T-helper 9 cell (primary cell): ENCODE results near the gene CDK9.
A peak's percentile ranks its signal among the peaks of the same experiment; 100 is the strongest.
"Not testable (repeated sequence)": the region's sequence is repeated elsewhere in the genome, so short reads cannot be mapped to it uniquely, and the experiment has no call there.

Source experiments
- DNase-seq: peaks from one replicate; pipeline ENCODE4 v3.0.0-alpha.2; 2020

Gene CDK9

GRCh38 chr9:127780909-127781308 lies 4.9 kb upstream of the CDK9 start:
- not testable (repeated sequence) for DNase-seq

- DNase-seq: no peak
These were observed 4.0 kb upstream of the CDK9 start for GRCh38 chr9:127781806-127782205.

- DNase-seq: peak; percentile 66
These were observed 2.5 kb upstream of the CDK9 start for GRCh38 chr9:127783111-127784008.

GRCh38 chr9:127785023-127785932 lies 556 bp upstream of the CDK9 start:
- DNase-seq: peak; percentile 85

- no peak for DNase-seq
These were observed 905 bp downstream of the CDK9 start for GRCh38 chr9:127786773-127787104.

GRCh38 chr9:127788337-127789011 lies 2.6 kb downstream of the CDK9 start:
- no peak for DNase-seq

GRCh38 chr9:127789179-127789578 lies 3.3 kb downstream of the CDK9 start:
- no peak for DNase-seq

- no peak for DNase-seq
These were observed 4.4 kb downstream of the CDK9 start for GRCh38 chr9:127790094-127790855.

- DNase-seq: no peak
These were observed 5.3 kb downstream of the CDK9 start for GRCh38 chr9:127791085-127791484.

GRCh38 chr9:127792417-127793031 lies 6.7 kb downstream of the CDK9 start:
- DNase-seq: no peak

- DNase-seq: no peak
These were observed 7.4 kb downstream of the CDK9 start for GRCh38 chr9:127793093-127793708.

GRCh38 chr9:127794001-127794791 lies 8.4 kb downstream of the CDK9 start:
- no peak for DNase-seq

GRCh38 chr9:127796225-127796813 lies 10.5 kb downstream of the CDK9 start:
- DNase-seq: no peak

GRCh38 chr9:127796852-127797370 lies 11.1 kb downstream of the CDK9 start:
- no peak for DNase-seq

- no peak for DNase-seq
These were observed 16.2 kb downstream of the CDK9 start for GRCh38 chr9:127801955-127802575.

- DNase-seq: peak; percentile 79
These were observed 17.0 kb downstream of the CDK9 start, which contains the start of gene FPGS for GRCh38 chr9:127802576-127803443. TSS of gene FPGS (plus strand) at chr9:127802882. CDS start at chr9:127802925, 43 bp downstream.

- DNase-seq: no peak
These were observed 17.9 kb downstream of the CDK9 start for GRCh38 chr9:127803507-127804352.
